ENCODE measurements around the gene ZCCHC14. TPM values are rescaled to one million over a fixed set of nuclear protein-coding genes. Genes with fewer than 3 reads are reported as not detected.
A peak's percentile ranks its signal among the peaks of the same experiment; 100 is the strongest.

ZCCHC14 gene
- total RNA-seq, 4 donors from 2014 or later, result 21.8 to 64.0 (median 28.8) TPM

- Histone ChIP-seq H3K9me3 (no peaks in the 10 kb centered on the region), H3K4me1 (no peaks in the 10 kb centered on the region), H3K36me3 (peaks cover 81% of the 10 kb centered on the region), H3K27me3 (no peaks in the 10 kb centered on the region), H3K4me3 (no peak overlapping the region), H3K27ac (no peak overlapping the region)
- DNase-seq (ENCODE audit: low spot score in 2 of 2), result no peak
- 89% methylated on average over 13 of the region's 13 CpGs for WGBS
- TF ChIP-seq CTCF (IDR thresholded peaks at IDR 0.05) (no peak), EP300 (IDR thresholded peaks at IDR 0.05) (no peak), POLR2AphosphoS5 (IDR thresholded peaks at IDR 0.05) (no peak), POLR2A (IDR thresholded peaks at IDR 0.05) (no peak)
Observed at GRCh38 chr16:87409153-87409552, 83.7 kb downstream of the ZCCHC14 start.

GRCh38 chr16:87407511-87408112 lies 85.2 kb downstream of the ZCCHC14 start:
- Histone ChIP-seq H3K27me3 (no peaks in the 10 kb centered on the region), H3K36me3 (peaks cover 76% of the 10 kb centered on the region), H3K4me1 (no peaks in the 10 kb centered on the region), H3K9me3 (no peaks in the 10 kb centered on the region), H3K4me3 (no peak overlapping the region), H3K27ac (peak overlapping the region; percentile 66)
- TF ChIP-seq POLR2A (IDR thresholded peaks at IDR 0.05) (no peak), POLR2AphosphoS5 (IDR thresholded peaks at IDR 0.05) (no peak)
- WGBS, result 77% methylated on average over 26 of the region's 26 CpGs
- DNase-seq (ENCODE audit: low spot score in 2 of 2), result peak; percentile 81 to 83

GRCh38 chr16:87406495-87407088 lies 86.2 kb downstream of the ZCCHC14 start:
- H3K27me3 ChIP-seq, result no peaks in the 10 kb centered on the region
- H3K36me3 ChIP-seq, result peaks cover 75% of the 10 kb centered on the region
- peak overlapping the region; percentile 23 for H3K27ac ChIP-seq
- WGBS, result 90% methylated on average over 14 of the region's 14 CpGs
- H3K4me1 ChIP-seq, result no peaks in the 10 kb centered on the region
- H3K9me3 ChIP-seq, result no peaks in the 10 kb centered on the region
- H3K4me3 ChIP-seq, result no peak overlapping the region
- no peak for TF ChIP-seq CTCF (IDR thresholded peaks at IDR 0.05)
- no peak for TF ChIP-seq POLR2AphosphoS5 (IDR thresholded peaks at IDR 0.05)
- TF ChIP-seq POLR2A (IDR thresholded peaks at IDR 0.05), result no peak
- TF ChIP-seq EP300 (IDR thresholded peaks at IDR 0.05), result no peak
- DNase-seq (ENCODE audit: low spot score in 2 of 2), result peak in 1 of 2 donors; percentile 68

GRCh38 chr16:87404764-87405625 lies 87.8 kb downstream of the ZCCHC14 start:
- H3K9me3 ChIP-seq, result no peaks in the 10 kb centered on the region
- H3K36me3 ChIP-seq, result peaks cover 75% of the 10 kb centered on the region
- H3K4me1 ChIP-seq, result no peaks in the 10 kb centered on the region
- no peak for TF ChIP-seq CTCF (IDR thresholded peaks at IDR 0.05)
- no peak for TF ChIP-seq EP300 (IDR thresholded peaks at IDR 0.05)
- TF ChIP-seq POLR2AphosphoS5 (IDR thresholded peaks at IDR 0.05), result no peak
- no peak for TF ChIP-seq POLR2A (IDR thresholded peaks at IDR 0.05)
- H3K27me3 ChIP-seq, result no peaks in the 10 kb centered on the region
- peak in 1 of 2 donors; percentile 60 for DNase-seq (ENCODE audit: low spot score in 2 of 2)
- WGBS, result 87% methylated on average over 13 of the region's 19 CpGs
- H3K4me3 ChIP-seq, result no peak overlapping the region
- no peak overlapping the region for H3K27ac ChIP-seq

GRCh38 chr16:87395181-87395842 lies 97.5 kb downstream of the ZCCHC14 start:
- WGBS, result 50% methylated on average over 7 of the region's 7 CpGs
- no peak for TF ChIP-seq POLR2AphosphoS5 (IDR thresholded peaks at IDR 0.05)
- no peak for TF ChIP-seq POLR2A (IDR thresholded peaks at IDR 0.05)
- TF ChIP-seq EP300 (IDR thresholded peaks at IDR 0.05), result no peak
- TF ChIP-seq CTCF (IDR thresholded peaks at IDR 0.05), result no peak
- Histone ChIP-seq H3K27ac (no peak overlapping the region), H3K4me1 (peaks cover 42% of the 10 kb centered on the region), H3K9me3 (no peaks in the 10 kb centered on the region), H3K36me3 (peaks cover 18% of the 10 kb centered on the region), H3K4me3 (no peak overlapping the region), H3K27me3 (no peaks in the 10 kb centered on the region)
- peak in 1 of 2 donors; percentile 21 for DNase-seq (ENCODE audit: low spot score in 2 of 2)
